Smooth muscle cell (in vitro differentiated cells): Measurements from ENCODE around the gene FOXF2. TPM values are rescaled to one million over a fixed set of nuclear protein-coding genes. Genes with fewer than 3 reads are reported as not detected.
A peak's percentile ranks its signal among the peaks of the same experiment; 100 is the strongest.

Experiments
- DNase-seq: peaks from one replicate; lab custom pipeline; 2025; ENCODE audit not compliant: unreplicated experiment; lab: John Stamatoyannopoulos, UW
- H2AFZ ChIP-seq: fragments of 200-600 bp; sonication (generic); 2 replicates; pipeline ENCODE4 v1.6.0; 2016; ENCODE audit warnings: antibody characterized with exemption, low read depth, mild to moderate bottlenecking
- H3F3A ChIP-seq: fragments of 200-600 bp; sonication (generic); 2 replicates; pipeline ENCODE4 v1.6.0; 2017; ENCODE audit warnings: antibody characterized with exemption, low read depth
- H3K27ac ChIP-seq: fragments of 200-600 bp; sonication (generic); 2 replicates; pipeline ENCODE4 v1.5.1; 2016; ENCODE audit warnings: low read depth, mild to moderate bottlenecking
- H3K27me3 ChIP-seq: fragments of 200-600 bp; sonication (generic); 2 replicates; pipeline ENCODE4 v1.6.1; 2016; ENCODE audit warnings: low read depth, mild to moderate bottlenecking
- H3K36me3 ChIP-seq: fragments of 200-600 bp; sonication (generic); 2 replicates; pipeline ENCODE4 v1.5.1; 2016; ENCODE audit warnings: low read depth
- H3K4me1 ChIP-seq: fragments of 200-600 bp; sonication (generic); 2 replicates; pipeline ENCODE4 v1.5.1; 2016; ENCODE audit warnings: low read depth
- H3K4me2 ChIP-seq: fragments of 200-600 bp; sonication (generic); 2 replicates; pipeline ENCODE4 v1.6.0; 2016; ENCODE audit warnings: mild to moderate bottlenecking
- H3K4me3 ChIP-seq: fragments of 200-600 bp; sonication (generic); 2 replicates; pipeline ENCODE4 v1.5.1; 2016; ENCODE audit warnings: mild to moderate bottlenecking
- H3K79me2 ChIP-seq: fragments of 200-600 bp; sonication (generic); 2 replicates; pipeline ENCODE4 v1.6.0; 2016; ENCODE audit warnings: low read depth, mild to moderate bottlenecking
- H3K9ac ChIP-seq: fragments of 200-600 bp; sonication (generic); 2 replicates; pipeline ENCODE4 v1.6.0; 2016; ENCODE audit warnings: low read depth
- H3K9me3 ChIP-seq: fragments of 200-600 bp; sonication (generic); replicated peaks from 2 replicates; pipeline ENCODE4 v1.5.1; 2016; ENCODE audit warnings: low read depth
- H4K20me1 ChIP-seq: fragments of 200-600 bp; sonication (generic); 2 replicates; pipeline ENCODE4 v1.6.0; 2016; ENCODE audit warnings: low read depth
- WGBS: methylation state at CpG from one replicate; pipeline ENCODE4 v1.1.7; 2016; ENCODE audit warnings: low lambda C conversion rate; 5-methylcytosine and 5-hydroxymethylcytosine counted together
- polyA plus RNA-seq: library from polyadenylated mRNA; unstranded; fragments of >200 nt; fragmentation: Nextera tagmentation; extraction: Ambion mirVana; gene quantifications from 2 replicates; pipeline ENCODE4 v1.2.1, GENCODE V29; 2016
- total RNA-seq: library from RNA; depleted of rRNA; stranded (reverse); fragments of >200 nt; gene quantifications from 2 replicates; pipeline ENCODE4 v1.2.3, GENCODE V29; 2014
- TF ChIP-seq, protein P1 (sequence below): fragments of 200-600 bp; sonication (generic); IDR thresholded peaks from 2 replicates; pipeline ENCODE4 v1.5.1; 2017; ENCODE audit warnings: borderline replicate concordance, mild to moderate bottlenecking, antibody characterized with exemption; ENCODE audit not compliant: insufficient read depth, poor library complexity, severe bottlenecking

The FOXF2 gene
- total and polyA plus RNA-seq, 2 experiments from 2014 or later: 3.5 to 4.8 TPM

DNA sequence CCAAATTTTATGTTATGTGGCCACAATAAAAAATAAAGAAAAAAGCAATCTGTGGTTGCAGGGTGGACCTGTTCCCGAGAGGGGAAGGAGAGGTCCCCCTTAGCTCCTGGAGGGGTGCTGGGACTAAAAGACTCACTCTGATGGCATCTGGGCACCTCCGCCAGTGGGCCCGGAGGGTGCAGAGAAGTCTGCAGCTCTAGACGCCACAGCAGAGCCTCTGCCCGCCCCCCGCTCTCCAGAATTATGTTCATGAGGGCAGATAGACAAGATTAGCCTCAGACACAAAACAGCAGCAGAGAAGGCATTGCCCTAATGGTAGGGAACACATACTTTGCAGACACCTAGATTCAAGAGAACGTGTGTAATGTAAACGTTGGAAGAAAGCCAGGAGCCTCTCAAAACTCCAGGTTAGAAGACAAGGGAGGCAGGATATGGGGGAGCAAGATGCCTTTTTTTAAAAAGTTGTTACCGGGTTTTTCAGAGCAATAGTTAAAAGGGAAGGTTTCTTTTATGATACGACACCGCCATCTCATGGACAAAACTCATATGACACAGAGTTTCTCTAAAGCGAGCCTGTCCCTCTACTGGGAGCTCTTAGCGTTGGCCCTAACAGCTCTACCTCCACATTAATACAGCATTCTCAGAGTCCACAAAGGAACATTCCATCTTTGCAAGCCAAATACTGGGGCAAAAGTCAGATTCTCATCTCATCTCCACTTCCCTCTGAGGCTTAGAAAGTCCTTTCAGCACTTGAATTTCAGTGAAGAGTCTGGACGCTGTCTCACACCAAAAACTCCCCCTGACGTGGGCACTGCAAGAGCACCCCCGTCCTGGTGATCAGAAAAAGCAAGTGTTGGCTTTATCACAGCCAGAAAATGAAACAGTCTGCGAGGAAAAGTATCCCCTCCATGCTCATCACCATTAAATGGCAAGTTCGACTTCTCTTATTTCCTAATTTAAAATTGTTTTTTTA lies 47.2 kb downstream of the FOXF2 start:
- H3K4me1 ChIP-seq: no peaks in the 10 kb centered on the region
- H3K4me2 ChIP-seq: peak overlapping the region; percentile 25
- H3K36me3 ChIP-seq: no peaks in the 10 kb centered on the region
- H3K9me3 ChIP-seq: no peaks in the 10 kb centered on the region
- H3K27ac ChIP-seq: no peak overlapping the region
- no peaks in the 10 kb centered on the region for H4K20me1 ChIP-seq
- no peak overlapping the region for H3K9ac ChIP-seq
- H3F3A ChIP-seq: no peaks in the 10 kb centered on the region
- no peak overlapping the region for H3K4me3 ChIP-seq
- WGBS: 39% methylated on average over 18 of the region's 18 CpGs
- no peak for DNase-seq
- H2AFZ ChIP-seq: no peak overlapping the region
- H3K27me3 ChIP-seq: peaks cover 14% of the 10 kb centered on the region
- TF ChIP-seq, protein P1, sequence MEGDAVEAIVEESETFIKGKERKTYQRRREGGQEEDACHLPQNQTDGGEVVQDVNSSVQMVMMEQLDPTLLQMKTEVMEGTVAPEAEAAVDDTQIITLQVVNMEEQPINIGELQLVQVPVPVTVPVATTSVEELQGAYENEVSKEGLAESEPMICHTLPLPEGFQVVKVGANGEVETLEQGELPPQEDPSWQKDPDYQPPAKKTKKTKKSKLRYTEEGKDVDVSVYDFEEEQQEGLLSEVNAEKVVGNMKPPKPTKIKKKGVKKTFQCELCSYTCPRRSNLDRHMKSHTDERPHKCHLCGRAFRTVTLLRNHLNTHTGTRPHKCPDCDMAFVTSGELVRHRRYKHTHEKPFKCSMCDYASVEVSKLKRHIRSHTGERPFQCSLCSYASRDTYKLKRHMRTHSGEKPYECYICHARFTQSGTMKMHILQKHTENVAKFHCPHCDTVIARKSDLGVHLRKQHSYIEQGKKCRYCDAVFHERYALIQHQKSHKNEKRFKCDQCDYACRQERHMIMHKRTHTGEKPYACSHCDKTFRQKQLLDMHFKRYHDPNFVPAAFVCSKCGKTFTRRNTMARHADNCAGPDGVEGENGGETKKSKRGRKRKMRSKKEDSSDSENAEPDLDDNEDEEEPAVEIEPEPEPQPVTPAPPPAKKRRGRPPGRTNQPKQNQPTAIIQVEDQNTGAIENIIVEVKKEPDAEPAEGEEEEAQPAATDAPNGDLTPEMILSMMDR: peak; percentile 78
- no peaks in the 10 kb centered on the region for H3K79me2 ChIP-seq

DNA sequence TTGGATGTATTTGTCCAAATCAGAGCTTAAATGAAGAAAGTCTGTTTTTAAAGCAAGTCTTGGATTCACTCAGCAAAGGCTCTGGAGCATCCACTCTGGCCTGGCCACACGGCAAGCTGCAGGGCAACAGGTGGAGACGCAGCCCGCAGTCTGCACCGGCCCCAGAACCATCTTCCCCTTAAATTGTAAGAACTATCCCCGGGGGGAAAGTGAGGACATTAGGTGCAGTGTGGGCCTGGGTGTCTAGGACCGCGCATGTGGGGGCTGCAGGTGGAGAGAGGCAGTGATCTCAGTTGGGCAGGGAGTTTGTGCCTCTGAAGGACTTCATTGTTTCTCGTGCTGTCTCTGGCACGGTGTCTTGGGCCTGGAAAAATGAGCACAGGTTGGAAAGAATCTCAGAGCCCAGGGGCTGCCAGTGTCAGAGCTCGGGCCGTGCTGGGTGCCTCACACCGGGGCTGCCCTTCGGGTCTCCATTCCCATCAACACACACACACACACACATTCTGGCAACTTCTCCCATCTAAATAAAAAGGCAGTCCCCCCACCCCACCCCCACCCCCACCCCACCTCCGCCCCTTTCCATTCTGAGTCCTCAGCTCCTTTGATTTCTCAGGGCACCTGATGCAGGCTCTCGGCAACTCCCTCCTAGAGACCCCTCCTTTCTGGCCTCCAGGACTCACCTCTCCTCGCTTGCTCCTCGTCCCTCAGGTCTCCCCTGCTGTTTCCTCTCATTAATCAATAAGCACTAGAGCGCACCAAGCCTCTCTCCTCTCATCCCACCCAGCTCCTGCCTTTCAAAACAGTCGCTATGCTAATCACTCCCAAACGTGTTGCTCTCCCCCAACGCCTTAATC lies 48.4 kb downstream of the FOXF2 start:
- Histone ChIP-seq H4K20me1 (no peaks in the 10 kb centered on the region), H3K4me2 (no peak overlapping the region), H3K4me3 (no peak overlapping the region), H3K27me3 (peaks cover 14% of the 10 kb centered on the region), H3K36me3 (no peaks in the 10 kb centered on the region), H3K27ac (no peak overlapping the region), H3K79me2 (no peaks in the 10 kb centered on the region), H3F3A (no peaks in the 10 kb centered on the region), H3K9ac (no peak overlapping the region), H2AFZ (no peak overlapping the region), H3K9me3 (no peaks in the 10 kb centered on the region), H3K4me1 (no peaks in the 10 kb centered on the region)
- TF ChIP-seq, protein P1: no peak
- DNase-seq: no peak
- 56% methylated on average over 21 of the region's 21 CpGs for WGBS

DNA sequence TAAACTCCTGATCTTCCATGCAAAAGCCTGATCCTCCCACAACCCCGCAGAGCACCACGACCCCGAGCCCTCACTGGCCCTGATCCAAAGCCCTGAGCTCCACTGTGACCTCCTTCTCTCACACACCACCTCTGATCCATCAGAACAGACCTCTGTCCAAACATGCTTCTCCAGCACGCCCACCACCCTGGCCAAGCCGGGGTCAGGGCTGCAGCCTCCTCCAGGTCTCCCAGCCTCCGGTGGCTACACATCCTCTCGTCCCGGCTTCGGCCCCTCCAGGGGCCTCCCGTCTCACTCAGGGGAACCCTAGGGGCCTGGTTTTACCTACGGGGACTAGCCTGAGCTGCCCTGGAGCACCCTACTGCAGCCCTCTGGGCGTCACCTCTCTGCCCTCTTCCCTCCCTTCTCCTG lies 49.1 kb downstream of the FOXF2 start:
- TF ChIP-seq, protein P1: no peak
- Histone ChIP-seq H3K9me3 (no peaks in the 10 kb centered on the region), H3F3A (no peaks in the 10 kb centered on the region), H3K36me3 (no peaks in the 10 kb centered on the region), H4K20me1 (no peaks in the 10 kb centered on the region), H3K79me2 (no peaks in the 10 kb centered on the region), H3K4me3 (no peak overlapping the region), H3K27ac (no peak overlapping the region), H2AFZ (no peak overlapping the region), H3K4me1 (no peaks in the 10 kb centered on the region), H3K4me2 (no peak overlapping the region), H3K27me3 (peaks cover 14% of the 10 kb centered on the region), H3K9ac (no peak overlapping the region)
- no peak for DNase-seq
- WGBS: 79% methylated on average over 12 of the region's 12 CpGs
